Measurements from ENCODE around the gene PAQR9.

GRCh38 chr3:142982038-142982773, 18.7 kb upstream of the PAQR9 start:
- TF ChIP-seq POLR2A (IDR thresholded peaks at IDR 0.05) (no peak), EP300 (IDR thresholded peaks at IDR 0.05) (no peak), CTCF (IDR thresholded peaks at IDR 0.05) (no peak), POLR2AphosphoS5 (IDR thresholded peaks at IDR 0.05) (no peak)

Data from stomach (tissue), 4 donors.